UCSD-AML1 (cell line): ENCODE measurements around the gene LMLN.
"Not testable (repeated sequence)": the region's sequence is repeated elsewhere in the genome, so short reads cannot be mapped to it uniquely, and the experiment has no call there.

ENCODE experiments used
- DNase-seq: peaks from one replicate; lab custom pipeline; 2025; ENCODE audit not compliant: unreplicated experiment; lab: John Stamatoyannopoulos, UW

The LMLN gene

GRCh38 chr3:197959891-197960693 is at the start of gene LMLN:
TSS of gene LMLN (plus strand) at chr3:197960217. CDS start at chr3:197960246, 29 bp downstream.
- peak; percentile 96 for DNase-seq

DNA sequence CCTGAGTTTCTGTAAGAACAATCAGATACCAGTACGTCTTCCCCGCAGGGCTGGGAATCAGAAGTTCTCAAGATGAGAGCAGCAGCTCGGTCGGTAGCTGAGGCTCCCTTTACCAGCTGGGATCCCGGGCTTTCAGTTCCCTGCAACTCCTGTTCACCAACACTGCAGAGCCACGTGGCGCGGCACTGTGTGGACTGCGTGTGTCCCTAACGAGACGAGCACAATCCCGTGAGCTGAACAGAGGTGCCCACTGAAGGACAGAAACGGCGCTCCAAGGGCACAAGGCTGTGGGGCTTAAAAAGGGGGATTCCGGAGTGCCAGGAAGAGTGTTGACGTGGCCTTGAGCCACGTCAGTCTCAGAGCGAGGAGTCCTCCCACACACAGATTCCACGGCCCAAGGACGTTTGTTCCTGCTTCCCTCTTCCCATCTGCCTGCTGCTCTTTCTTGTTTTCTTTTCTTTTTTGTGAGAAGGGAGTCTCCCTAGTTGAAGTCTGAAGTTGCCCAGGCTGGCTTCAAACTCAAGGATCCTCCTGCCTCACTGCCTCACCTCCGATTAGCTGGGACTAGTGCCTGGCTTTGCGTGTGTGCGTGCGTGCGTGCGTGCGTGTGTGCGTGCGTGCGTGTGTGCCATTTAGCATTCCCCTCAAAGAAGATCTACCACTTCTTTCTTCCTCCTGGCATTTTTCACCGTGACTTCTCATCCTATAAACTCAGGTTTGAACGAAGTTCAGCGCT is 47.1 kb upstream of the LMLN start:
- DNase-seq = no peak

GRCh38 chr3:197913641-197914380 is 46.2 kb upstream of the LMLN start:
- no peak for DNase-seq

DNA sequence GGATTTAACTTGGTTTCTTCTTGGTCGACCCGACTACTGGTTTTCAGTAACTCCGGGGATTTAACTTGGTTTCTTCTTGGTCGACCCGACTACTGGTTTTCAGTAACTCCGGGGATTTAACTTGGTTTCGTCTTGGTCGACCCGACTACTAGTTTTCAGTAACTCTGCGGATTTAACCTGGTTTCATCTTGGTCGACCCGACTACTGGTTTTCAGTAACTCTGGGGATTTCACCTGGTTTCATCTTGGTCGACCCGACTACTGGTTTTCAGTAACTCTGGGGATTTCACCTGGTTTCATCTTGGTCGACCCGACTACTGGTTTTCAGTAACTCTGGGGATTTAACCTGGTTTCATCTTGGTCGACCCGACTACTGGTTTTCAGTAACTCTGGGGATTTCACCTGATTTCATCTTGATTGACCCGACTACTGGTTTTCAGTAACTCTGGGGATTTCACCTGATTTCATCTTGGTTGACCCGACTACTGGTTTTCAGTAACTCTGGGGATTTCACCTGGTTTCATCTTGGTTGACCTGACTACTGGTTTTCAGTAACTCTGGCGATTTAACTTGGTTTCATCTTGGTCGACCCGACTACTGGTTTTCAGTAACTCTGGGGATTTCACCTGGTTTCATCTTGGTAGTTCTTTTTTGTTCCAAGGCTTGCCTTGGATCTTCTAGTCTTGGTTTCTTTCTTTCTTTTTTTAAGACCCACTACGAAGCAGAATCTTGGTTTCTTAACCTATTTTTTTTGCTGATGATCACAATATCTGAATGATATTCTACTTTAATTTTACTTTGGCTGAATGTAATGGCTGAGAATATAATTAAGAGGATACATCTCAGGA is 38.4 kb upstream of the LMLN start:
- not testable (repeated sequence) for DNase-seq

- DNase-seq = peak; percentile 30
Measured at GRCh38 chr3:197926418-197926817, 33.6 kb upstream of the LMLN start.

GRCh38 chr3:197927578-197927977 is 32.4 kb upstream of the LMLN start:
- not testable (repeated sequence) for DNase-seq

DNA sequence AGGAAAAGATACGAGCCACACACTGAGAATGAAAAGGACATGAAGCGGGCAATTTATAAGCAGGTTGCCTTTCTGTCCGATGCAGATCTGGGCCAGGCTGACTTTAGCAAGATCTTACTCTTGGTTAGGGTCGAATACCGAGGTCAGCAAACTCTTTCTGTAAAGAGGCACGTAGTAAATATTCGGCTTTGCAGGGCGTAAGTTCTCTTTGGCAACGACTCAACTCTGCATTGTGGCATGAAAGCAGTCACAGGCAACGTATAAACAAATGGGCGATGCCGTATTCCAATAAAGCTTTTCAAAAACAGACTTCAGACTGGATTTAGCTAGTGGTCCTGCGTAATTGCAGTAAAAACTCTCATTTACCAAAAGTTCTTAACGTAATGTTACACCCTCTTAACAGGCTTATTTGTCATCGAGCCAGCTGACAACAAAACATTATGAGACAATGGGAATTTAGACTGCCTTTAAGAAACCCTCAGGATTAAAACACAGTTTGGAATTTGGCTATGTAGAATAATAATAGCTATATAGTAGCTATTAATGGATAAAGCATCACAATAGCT is 23.1 kb upstream of the LMLN start:
- DNase-seq = no peak

DNA sequence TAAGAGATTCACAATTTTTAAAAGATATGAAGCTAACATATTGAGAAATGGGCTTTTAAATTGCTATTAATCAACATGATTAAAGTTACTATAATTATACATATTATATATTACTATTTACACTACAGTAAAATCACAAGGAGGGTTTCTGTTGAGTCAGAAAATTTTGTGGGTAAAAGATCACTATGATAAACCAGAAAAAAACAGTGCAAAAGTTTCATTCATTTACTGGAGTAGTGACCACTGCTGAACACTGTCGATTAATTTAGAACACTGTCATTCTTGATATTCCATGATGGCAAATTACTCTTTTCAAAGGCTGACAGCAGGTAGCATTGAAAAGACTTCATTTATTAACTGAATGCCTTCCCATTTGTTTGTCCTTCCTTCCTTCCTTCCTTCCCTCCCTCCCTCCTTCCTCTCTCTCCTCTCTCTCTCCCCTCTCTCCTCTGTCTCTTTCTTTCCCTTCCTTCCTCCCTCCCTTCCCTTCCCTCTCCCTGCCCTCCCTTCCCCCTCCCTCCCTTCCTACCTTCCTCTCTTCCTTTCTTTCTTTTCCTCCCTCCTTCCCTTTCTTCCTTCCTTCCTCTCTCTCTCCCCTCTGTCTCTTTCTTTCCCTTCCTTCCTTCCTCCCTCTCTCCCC is 19.2 kb upstream of the LMLN start:
- DNase-seq = no peak

DNA sequence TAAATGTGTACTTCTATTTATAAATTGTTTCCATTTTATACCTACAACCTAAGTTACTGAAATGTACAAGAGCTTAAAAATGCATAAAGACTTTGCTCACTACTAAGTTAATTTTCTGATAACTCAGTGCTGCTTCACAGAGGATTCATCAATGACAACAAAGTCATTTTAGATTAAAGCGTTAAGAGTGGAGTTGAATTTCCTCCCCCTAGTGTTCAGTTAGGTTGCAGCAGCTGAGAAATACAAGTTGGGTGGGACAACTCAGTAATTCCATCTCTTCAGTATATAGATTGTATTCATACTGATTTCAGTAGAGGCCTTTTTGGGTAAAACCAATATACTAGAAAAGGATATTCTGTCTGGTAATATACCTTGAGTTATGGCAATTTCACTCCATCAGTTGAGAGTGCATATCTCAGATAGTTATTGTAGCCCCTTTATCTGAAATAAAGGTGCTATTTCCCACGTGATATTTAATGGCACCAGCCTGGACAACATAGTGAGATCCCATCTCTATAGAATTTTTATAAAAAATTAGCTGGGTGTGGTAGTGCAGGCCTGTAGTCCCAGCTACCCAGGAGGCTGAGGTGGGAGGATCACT is 17.0 kb upstream of the LMLN start:
- DNase-seq = no peak

GRCh38 chr3:197949191-197949777 is 10.7 kb upstream of the LMLN start:
- DNase-seq = no peak

DNA sequence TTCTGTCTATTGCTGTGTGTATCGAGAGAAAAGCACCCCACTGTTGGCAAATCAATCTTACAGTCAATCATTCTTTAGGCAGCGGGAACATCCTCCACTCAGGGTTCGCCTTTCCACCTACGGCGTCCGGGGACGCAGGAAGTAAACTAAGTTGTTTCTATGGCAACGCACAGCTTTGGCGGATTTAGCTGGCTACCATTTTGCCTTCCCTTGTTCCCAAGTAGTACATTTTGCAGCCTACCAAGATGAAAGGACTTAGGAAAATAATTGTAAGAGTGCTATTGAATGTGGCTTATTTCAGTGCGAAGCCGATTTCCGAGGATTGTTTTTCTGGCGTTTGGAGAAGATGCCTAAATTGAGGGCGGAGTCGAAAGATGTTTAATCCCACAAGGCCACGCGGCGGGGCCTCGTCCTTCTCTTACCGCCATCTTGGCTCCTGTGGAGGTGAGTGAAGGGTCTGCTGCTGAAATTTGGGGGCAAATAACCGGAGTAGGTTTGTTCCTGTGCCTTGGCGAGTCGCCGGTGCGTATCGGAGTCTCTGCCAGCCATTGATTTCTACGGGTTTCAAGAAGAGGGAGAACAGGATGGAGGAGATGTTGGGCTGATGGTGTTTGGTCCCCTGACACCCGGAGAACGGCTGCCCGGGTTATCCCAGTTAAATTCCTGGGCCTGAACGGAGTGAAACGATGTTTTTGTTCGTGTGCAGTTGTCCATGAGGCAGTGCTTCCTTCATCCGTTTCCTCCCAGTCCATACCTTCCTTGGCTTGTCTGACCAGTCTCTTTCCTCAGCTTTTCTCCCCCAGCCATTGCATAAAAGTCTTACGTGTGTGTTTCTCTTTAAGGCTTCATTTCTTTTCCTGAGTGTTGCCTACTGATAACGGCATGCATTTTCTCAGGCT is 10.0 kb upstream of the LMLN start, which contains the start of gene RPL35A:
TSS of gene RPL35A (plus strand) at position 413 of the 899 bp plus-strand sequence. CDS start 778 bp downstream, outside the sequence.
- DNase-seq = peak; percentile 84

GRCh38 chr3:197950677-197951061 is 9.3 kb upstream of the LMLN start:
- DNase-seq = no peak

GRCh38 chr3:197951392-197951990 is 8.5 kb upstream of the LMLN start:
- no peak for DNase-seq

GRCh38 chr3:197952440-197952839 is 7.6 kb upstream of the LMLN start:
- no peak for DNase-seq

DNA sequence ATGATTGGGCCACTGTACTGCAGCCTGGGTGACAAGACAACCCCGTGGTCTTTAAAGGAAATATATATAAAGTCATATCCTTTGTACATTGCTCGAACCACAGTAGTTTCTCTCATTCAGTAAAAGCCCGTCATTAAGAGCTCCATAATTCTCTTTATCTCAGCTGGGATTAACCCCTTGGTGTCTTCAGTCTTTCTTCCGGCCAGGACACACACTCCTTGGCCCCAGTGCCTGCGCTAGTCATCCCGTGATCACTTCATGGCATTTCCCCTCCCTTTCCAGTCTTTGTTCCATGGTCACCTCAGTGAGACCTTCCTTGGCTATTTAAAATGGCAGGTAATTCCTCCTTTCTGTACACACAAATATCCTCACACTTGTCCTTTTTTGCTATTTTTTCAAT is 6.7 kb upstream of the LMLN start:
- no peak for DNase-seq

GRCh38 chr3:197953881-197954280 is 6.1 kb upstream of the LMLN start:
- DNase-seq = no peak

DNA sequence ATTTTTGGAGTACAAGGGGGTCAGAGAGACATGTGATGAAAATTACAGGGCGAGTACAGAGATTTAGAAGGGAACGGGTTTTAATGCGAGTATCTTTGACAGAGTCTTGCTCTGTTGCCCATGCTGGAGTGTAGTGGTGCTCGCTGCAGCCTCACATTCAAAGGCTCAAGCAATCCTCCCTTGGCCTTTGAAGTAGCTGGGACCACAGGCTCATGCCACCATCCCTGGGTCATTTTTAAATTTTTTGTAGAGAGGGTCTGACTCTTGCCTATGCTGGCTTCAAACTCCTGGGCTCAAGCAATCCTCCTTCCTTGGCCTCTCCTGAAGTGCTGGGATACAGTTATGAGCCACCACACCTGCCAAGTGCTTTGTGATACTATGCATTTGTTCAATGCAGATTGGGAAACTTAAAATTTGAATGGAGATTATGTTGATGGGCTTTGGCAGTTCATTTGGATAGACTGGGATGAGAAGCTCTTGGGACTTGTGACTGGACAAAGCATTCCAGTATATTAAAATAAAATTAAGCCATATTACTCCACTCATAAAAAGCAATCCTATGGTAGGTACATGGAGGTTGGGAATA is 4.0 kb upstream of the LMLN start:
- no peak for DNase-seq
